NCI-H82 treated with DMSO at 0.1 percent for 48 hours (cell line): ENCODE measurements around the gene OASL.

Source experiments
- DNase-seq: peaks from one replicate; lab custom pipeline; 2025; ENCODE audit not compliant: unreplicated experiment; lab: John Stamatoyannopoulos, UW

Gene OASL

GRCh38 chr12:121017966-121018491 is 21.0 kb downstream of the OASL start:
- DNase-seq, result no peak

GRCh38 chr12:121015825-121016766 is 22.9 kb downstream of the OASL start, which contains the start of gene C12orf43:
TSS of gene C12orf43 (minus strand) at chr12:121016487. CDS start at chr12:121016474, 13 bp downstream.
- peak; percentile 73 for DNase-seq

GRCh38 chr12:121013715-121014114 is 25.3 kb downstream of the OASL start:
- no peak for DNase-seq

- DNase-seq, result no peak
These were observed 27.2 kb downstream of the OASL start for GRCh38 chr12:121011820-121012219.

DNA sequence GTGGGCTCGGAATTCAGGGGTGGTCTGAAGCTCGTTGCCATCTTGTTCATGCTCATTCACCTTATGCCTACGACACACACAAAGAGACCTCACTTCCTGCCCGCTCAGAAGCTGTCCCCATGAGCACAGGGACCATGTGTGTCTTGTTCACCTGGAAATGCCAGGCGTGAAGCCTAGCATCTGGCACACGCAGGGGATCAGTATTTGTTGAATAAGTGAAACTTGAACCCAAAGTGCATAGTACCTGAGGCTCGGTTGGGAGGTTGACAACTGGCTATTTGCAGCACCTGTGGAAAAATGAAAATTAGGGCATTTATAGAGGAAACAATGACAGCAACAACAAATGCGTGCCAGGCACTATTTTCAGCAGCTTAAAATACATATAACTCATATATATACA is 28.2 kb downstream of the OASL start:
- no peak for DNase-seq

DNA sequence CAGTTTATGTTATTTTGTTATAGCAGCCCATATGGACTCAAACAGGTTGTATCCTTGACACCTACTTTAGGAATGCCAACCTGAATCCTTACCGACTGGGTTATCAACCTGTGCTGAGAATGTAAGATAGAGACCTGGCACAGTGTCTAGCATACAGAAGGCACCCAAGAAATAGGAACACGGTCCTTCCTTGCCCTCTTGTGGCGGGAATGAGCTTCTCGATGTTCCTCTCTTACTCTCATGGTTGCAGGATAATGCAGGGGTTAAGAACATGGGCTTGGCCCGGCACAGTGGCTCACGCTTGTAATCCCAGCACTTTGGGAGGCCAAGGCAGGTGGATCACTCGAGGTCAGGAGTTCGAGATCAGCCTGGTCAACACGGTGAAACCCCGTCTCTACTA is 29.3 kb downstream of the OASL start:
- DNase-seq, result no peak

GRCh38 chr12:121008347-121009098 is 30.5 kb downstream of the OASL start:
- no peak for DNase-seq

- DNase-seq, result peak; percentile 6
These were observed 33.7 kb downstream of the OASL start for GRCh38 chr12:121005346-121005815.

DNA sequence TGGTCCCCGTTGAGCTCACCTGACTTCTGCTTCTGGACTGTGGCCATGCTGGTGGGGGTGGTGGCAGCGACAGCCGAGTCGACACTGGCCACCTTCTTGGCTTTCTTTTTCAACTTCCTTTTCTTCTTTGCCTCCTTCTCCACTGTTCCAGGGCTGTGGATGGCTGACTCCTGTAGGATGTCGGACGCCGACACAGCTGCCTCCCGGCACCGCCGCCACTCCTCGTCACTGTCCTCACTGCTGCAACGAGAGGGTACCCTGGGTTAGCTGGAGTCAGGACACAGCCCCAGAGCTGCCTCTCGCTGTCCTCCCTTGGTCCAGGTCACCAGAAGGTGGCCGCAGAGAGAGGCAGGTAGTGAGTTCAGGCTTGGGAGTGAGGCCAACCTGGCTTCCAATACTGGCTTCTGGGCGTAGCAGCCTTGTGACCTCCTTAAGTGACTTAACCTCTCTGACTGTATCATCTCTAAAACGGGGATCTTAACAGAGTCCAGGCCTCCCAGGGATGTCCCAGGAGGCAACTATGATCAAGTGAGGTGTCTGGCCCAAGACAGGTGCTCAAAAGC is 34.7 kb downstream of the OASL start:
- DNase-seq, result no peak

DNA sequence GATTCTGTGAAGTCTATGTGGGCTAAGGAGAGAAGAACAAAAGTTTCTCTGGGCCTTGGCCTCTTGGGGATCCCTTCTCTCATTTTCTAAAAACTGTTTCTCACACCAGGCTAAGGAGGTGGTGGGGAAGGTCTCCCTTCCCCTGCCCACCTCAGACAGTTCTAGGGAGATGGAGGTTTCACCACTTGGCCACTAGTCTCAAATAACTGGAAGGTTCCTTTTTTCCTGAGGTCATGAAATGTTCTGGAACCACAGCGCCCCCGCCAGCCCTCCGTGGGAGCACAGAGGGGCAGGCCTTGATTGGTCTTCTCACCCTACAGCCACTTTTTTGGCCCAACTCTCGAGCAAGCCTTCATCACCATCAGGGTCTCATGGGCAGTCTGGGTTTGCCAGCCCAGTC is 35.4 kb downstream of the OASL start:
- DNase-seq, result no peak

GRCh38 chr12:121001841-121002483 is 37.1 kb downstream of the OASL start:
- no peak for DNase-seq

DNA sequence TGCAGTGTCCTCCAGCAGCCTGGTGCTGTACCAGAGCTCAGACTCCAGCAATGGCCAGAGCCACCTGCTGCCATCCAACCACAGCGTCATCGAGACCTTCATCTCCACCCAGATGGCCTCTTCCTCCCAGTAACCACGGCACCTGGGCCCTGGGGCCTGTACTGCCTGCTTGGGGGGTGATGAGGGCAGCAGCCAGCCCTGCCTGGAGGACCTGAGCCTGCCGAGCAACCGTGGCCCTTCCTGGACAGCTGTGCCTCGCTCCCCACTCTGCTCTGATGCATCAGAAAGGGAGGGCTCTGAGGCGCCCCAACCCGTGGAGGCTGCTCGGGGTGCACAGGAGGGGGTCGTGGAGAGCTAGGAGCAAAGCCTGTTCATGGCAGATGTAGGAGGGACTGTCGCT is 38.0 kb downstream of the OASL start:
- DNase-seq, result no peak

GRCh38 chr12:121000530-121000929 is 38.5 kb downstream of the OASL start:
- no peak for DNase-seq

GRCh38 chr12:120999191-121000120 is 39.6 kb downstream of the OASL start:
- DNase-seq, result no peak

- no peak for DNase-seq
These were observed 40.6 kb downstream of the OASL start for GRCh38 chr12:120998435-120998834.

DNA sequence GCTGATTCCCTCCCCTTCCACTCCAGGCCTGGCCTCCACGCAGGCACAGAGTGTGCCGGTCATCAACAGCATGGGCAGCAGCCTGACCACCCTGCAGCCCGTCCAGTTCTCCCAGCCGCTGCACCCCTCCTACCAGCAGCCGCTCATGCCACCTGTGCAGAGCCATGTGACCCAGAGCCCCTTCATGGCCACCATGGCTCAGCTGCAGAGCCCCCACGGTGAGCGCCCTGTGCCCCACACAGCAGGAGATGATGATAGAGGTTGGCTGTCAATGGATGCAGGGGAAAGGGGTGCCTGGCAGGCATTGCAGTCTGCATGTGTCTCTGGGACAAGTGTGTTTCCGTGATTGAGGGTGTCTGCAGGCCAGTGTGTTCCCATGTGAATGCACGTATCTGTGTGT is 41.6 kb downstream of the OASL start:
- DNase-seq, result no peak

- DNase-seq, result no peak
These were observed 42.8 kb downstream of the OASL start for GRCh38 chr12:120996133-120996746.

DNA sequence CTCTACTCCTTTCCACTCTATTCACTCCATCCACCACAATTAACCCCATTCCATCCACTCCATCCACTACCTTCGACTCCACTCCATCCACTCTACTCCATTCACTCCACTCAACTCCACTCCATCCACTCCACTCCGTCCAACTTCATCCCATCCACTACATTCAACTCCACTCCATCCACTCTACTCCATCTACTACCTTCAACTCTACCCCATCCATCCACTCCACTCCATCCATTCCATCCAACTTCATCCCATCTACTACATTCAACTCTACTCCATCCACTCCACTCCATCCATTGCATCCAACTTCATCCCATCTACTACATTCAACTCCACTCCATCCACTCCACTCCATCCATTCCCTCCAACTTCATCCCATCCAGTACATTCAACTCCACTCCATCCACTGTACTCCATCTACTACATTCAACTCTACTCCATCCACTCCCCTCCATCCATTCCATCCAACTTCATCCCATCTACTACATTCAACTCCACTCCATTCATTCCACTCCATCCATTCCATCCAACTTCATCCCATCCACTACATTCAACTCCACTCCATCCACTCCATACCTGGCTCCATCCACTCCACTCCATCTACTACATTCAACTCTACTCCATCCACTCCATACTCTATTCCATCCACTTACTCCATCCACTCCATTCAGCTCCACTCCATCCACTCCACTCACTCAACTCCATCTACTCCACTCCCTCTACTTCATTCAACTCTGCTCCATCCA is 44.3 kb downstream of the OASL start:
- DNase-seq, result peak; percentile 9

GRCh38 chr12:120994059-120994458 is 45.0 kb downstream of the OASL start:
- DNase-seq, result no peak
